Medulla oblongata (tissue), 1 donor: ENCODE results near the gene DEFB127.
"Not testable (repeated sequence)": the region's sequence is repeated elsewhere in the genome, so short reads cannot be mapped to it uniquely, and the experiment has no call there.

Experiments used
- DNase-seq: peaks from one replicate; pipeline ENCODE4 v3.0.0-alpha.2; 2015; ENCODE audit errors: extremely low spot score

DEFB127 gene

GRCh38 chr20:157154-157553 lies at the start of gene DEFB127:
DEFB127 (plus strand) TSS chr20:157454; CDS start chr20:157545, 91 bp downstream.
- no peak for DNase-seq

GRCh38 chr20:112396-112795 lies 44.9 kb upstream of the DEFB127 start:
- DNase-seq, result no peak

- no peak for DNase-seq
Observed at GRCh38 chr20:117518-117917, 39.7 kb upstream of the DEFB127 start.

- not testable (repeated sequence) for DNase-seq
Observed at GRCh38 chr20:129786-130323, 27.4 kb upstream of the DEFB127 start.

- no peak for DNase-seq
Observed at GRCh38 chr20:137668-138490, 19.4 kb upstream of the DEFB127 start.

- DNase-seq, result no peak
Observed at GRCh38 chr20:142290-142689, 15.0 kb upstream of the DEFB127 start, which contains the start of gene DEFB126. DEFB126 (plus strand) TSS chr20:142590; CDS start chr20:142629, 39 bp downstream.

GRCh38 chr20:145877-146276 lies 11.4 kb upstream of the DEFB127 start:
- no peak for DNase-seq

- DNase-seq, result peak; percentile 8
Observed at GRCh38 chr20:152131-152530, 5.1 kb upstream of the DEFB127 start.

- no peak for DNase-seq
Observed at GRCh38 chr20:164618-165017, 7.4 kb downstream of the DEFB127 start.

- DNase-seq, result no peak
Observed at GRCh38 chr20:168876-169275, 11.6 kb downstream of the DEFB127 start.

- no peak for DNase-seq
Observed at GRCh38 chr20:184288-184687, 27.0 kb downstream of the DEFB127 start.

- DNase-seq, result no peak
Observed at GRCh38 chr20:187733-188132, 30.5 kb downstream of the DEFB127 start.

- DNase-seq, result no peak
Observed at GRCh38 chr20:189611-190010, 32.4 kb downstream of the DEFB127 start, which contains the start of gene DEFB128. DEFB128 (minus strand) TSS chr20:189711; CDS start chr20:189623, 88 bp downstream.

- DNase-seq, result no peak
Observed at GRCh38 chr20:198225-198624, 41.0 kb downstream of the DEFB127 start.

GRCh38 chr20:199996-200395 lies 42.7 kb downstream of the DEFB127 start:
- DNase-seq, result no peak

- DNase-seq, result not testable (repeated sequence)
Observed at GRCh38 chr20:203630-204029, 46.4 kb downstream of the DEFB127 start.
